Activated CD8-positive, alpha-beta memory T cell treated with anti-CD3 and anti-CD28 coated beads, Interleukin-2, amount 50 U/mL, for 4 hours (primary cell): ENCODE measurements around the gene NUDT16L1.
A peak's percentile ranks its signal among the peaks of the same experiment; 100 is the strongest.

Experiments used
- DNase-seq: peaks from one replicate; pipeline ENCODE4 v3.0.0-alpha.2; 2020

Gene NUDT16L1

DNA sequence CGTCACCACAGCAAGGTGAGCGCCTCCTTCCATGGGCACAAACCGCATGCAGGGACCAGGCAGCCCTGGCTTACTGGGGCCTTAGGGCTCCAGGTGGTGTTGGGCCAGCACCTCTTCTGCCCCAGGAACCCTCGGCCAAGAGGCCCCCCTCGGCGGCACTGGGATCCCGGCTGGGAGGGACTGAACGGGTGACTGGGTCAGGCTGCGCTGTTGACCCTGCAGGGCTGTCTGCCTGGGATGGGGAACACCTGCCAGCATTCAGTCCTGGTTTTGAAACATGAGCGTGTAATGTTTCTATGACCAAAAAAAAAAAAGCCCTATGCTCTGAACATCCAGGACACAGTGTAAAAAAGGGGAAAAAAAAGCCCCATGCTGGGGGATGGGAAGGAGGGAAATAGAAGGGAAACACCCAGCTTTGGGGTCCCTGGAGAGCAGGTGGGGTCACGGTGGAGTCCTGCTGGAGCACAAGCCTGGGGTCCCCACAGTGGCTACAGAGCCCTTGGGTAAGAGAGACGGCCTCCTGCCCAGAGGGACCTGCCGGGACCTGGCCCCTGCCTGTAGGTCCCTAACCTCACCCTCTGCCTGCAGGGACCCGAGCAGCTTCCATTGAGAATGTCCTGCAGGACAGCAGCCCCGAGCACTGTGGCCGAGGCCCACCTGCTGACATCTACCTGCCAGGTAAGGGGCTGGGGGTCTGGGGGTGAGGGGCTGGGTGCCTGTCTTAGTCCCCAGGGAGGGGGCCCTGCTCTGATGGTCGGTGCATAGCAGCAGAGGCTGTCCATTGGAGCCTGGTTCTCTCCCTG is 9.9 kb upstream of the NUDT16L1 start:
- no peak for DNase-seq

GRCh38 chr16:4684058-4684715 is 9.2 kb upstream of the NUDT16L1 start:
- no peak for DNase-seq

DNA sequence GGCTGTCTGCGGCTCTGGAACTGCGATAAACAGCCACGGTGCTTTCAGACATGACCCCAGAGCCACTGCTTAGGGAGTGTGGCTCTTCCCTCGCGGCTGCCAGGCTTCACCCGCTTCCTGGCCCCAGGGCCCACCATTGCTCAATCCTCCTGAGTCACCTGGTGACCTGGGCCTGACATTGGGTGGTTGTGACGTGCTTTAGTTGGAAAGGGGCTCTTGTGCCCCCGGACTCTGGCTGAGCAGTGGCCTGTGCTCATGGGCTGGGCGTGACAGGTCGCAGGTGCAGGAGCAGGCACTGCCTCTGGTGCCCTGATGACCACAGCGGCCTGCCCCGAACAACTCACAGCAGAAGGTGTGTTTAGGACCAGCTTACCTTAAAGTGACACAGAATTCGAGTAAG is 8.6 kb upstream of the NUDT16L1 start:
- DNase-seq = no peak

GRCh38 chr16:4685292-4685691 is 8.1 kb upstream of the NUDT16L1 start:
- no peak for DNase-seq

DNA sequence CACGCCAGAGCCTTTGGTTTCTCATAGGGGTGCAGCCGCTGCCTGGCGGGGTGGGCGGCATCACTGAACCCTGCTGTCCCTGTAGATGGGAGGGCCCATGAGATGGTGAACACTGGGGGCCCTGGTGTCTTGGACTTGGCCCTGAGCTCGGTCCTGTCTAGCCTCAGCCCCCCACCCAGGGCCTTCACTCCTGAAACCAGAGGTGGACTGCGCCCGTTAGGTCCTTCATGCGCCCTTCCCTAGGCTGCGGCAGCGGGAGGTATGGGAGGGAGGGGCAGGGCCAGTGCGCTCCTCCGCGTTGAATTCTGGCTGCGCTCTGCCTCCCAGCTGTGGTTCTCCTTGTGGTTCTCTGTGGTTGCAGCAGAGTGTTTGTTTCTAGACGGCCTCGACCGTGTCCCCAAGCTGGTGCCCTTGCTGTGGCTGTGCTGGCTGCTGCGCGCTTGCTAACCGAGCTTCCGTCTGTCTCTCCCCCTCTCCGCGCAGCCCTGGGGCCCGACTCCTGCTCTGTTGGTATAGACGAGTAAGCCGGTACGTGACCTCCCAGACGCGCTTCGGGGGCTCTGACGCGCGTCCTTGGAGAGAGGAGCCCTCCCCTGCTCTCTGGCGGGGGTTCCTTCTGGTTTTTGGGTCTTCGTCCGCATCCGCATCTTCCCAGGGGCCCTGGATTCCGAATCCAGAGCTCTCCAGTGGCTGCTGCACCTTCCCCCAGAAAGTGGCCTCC is 7.4 kb upstream of the NUDT16L1 start:
- no peak for DNase-seq

- no peak for DNase-seq
Measured at GRCh38 chr16:4686497-4687210, 6.7 kb upstream of the NUDT16L1 start.

DNA sequence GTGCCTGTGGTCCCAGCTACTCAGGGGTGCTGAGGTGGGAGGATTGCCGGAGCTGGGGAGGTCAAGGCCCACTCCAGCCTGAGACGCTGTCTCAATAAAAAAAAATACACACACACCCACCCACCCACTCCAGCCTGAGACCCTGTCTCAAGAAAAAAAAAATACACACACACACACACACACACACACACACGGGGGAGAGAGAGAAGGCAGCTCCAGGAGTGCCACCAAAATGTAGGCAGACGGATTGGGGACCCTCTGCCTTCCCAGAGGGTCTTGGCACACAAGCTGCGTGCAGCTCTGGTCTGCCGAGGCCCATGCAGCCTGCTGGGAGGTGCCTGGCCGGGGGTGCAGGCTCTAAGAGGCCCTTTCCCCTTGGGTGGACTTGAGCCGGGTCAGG is 5.9 kb upstream of the NUDT16L1 start:
- no peak for DNase-seq

GRCh38 chr16:4687946-4688673 is 5.3 kb upstream of the NUDT16L1 start:
- DNase-seq = no peak

DNA sequence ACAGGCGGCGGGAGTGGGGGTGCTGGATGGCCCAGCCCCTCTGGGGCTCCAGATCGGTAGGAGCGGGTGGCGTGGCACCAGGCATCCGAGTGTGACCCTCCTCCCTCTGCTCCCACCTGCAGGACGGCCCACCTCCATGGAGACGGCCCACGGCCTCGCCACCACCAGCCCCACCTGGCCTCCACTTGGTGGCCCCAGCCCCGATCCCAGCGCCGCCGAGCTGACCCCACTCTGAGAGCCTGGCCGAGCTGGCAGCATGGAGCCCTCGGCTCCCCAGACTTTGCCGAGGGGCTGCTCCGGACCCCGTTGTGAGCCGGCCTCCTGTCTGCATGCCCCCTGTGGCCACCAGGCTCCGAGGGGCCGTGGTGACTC is 4.7 kb upstream of the NUDT16L1 start:
- no peak for DNase-seq

GRCh38 chr16:4689091-4689671 is 4.2 kb upstream of the NUDT16L1 start:
- no peak for DNase-seq

DNA sequence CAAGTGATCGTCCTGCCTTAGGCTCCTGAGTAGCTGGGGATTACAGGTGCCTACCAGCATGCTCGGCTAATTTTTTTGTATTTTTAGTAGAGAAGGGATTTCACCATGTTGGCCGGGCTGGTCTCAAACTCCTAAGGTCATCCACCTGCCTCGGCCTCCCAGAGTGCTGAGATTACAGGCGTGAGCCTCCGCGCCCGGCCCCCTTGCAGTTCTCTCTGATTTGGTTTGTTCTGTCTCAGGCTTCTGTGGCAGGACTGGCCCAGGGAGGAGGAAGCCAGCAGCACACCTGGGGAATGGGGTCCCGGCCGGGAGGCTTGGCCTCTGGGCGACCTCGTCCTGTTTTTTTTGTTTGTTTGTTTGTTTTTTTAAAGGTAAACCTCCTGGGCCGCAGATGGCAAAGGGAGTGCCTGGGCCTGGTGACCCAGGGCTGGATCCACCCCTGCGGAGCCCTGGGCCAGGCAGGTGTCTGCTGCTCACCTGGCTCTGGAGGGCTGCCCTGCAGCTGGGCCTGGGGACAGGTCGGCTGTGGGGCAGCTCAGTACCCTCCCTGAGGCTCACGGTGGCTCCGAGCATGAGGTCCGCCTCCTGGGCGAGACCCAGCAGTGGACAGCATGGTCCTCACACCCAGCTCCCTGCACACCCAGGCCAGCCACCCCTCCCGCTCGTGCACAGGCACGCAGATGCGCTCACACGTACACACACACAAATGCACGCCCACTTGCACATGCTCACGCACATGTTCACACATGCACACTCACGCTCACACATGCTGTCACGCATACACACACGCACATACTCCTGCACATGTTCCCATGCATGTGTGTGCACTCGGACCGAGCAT is 3.3 kb upstream of the NUDT16L1 start:
- DNase-seq = no peak

DNA sequence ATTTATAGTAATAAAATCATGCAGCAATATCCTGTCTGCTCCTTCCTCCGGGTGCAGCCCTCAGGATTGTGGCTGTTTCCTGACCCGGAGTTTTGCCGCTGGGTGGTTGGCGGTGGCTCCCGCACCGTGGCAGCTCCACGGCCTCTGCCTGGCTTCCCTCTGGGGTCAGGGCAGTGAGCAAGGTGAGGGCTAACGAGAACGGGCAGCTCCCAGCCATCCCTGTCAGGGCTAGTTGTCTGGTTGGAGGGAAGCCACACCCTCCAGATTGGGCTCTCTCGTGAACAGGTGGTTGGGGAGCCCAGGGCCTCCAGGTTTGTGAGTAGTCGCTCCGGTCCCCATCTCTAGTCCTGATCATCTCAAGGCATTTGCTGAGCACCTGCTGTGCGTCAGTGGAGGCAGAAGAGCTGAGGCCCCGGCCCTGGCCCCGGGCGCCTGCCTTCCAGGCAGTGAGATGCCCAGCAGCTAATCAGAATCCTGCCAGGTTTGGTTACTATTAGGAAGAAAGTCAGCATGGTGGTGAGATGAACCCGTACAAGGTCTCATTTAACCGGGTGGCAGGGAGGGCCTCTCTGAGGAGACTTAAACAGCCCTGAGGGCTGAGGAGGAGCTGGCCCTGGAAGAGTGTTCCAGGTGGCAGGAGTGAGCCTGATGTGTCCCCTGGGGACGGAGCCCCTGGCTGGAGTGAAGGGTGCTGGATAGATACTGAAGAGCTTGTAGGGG is 2.3 kb upstream of the NUDT16L1 start:
- DNase-seq = no peak

- no peak for DNase-seq
Measured at GRCh38 chr16:4691666-4692412, 1.5 kb upstream of the NUDT16L1 start.

DNA sequence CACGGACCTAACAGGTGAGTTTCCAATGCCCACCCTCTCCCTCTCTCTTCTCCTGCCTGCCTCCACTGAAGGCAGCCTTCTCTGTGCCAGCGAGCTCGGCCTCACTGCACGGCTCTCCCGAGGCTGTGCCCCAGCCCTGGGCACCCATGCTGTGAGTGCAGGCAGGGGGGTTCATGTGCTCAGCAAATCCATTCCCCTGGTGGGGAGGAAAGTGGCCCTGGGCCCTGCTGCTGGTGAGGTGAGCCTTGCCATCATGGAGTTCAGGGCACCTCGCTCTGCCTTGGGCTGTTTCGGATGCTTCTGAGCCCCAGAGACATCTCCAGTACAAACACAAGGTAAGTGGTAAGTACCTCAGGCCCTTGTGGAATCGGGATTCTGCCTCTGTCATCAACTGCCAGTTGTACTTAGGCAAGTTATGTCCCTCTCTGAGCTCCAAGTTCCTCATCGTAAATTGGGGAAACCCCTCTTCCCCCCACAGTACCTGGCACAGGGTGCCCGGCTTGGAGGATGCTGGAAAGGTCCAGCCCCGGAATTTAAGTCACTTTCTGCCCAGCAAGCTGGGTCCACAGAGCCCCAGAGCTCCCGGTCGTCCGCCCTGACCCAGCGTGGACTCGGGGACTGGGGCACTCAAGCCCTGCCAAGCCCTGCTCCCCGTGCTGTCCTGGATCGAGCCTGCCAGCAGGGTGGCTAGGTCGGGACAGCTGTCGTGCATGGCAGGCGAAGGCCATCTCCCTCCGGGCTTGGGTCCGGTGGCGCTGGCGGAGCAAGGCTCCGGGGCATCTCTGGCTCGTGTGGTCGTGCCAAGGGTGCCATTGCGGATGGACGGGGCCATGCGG is 684 bp upstream of the NUDT16L1 start:
- DNase-seq = no peak

GRCh38 chr16:4693956-4694641 is 737 bp downstream of the NUDT16L1 start:
- peak; percentile 58 for DNase-seq

DNA sequence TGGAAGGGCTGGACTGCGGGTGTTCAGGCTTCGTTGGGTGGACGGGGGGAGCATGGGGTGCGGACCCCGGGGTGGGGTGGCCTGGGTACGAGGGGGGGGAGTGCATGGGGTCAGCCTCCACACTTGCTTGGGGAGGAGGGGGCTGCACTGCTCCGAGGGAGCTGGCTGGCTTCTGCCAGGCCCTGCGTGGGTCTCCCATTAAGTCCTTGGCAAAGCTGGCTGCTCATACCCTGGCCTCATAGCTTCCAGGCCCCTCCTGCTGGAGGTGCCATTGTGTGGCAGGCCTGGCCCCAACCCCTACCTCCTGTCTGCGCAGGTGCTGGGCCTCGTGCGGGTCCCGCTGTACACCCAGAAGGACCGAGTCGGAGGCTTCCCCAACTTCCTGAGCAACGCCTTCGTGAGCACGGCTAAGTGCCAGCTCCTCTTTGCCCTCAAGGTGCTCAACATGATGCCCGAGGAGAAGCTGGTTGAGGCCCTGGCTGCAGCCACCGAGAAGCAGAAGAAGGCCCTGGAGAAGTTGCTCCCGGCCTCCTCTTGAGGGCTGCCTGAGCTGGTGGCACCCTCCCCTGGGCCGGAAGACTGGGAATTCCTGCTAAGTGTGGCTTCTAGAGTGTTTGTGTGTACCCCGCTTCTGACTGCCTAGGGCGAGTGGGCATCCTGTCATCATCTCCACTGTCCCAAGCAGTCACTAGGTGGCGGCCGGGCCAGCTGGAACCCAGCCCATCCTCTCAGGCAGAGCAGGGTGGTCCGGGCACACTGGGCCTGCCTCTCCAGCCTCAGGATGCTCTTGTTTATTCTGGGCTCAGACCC is 1.5 kb downstream of the NUDT16L1 start:
- no peak for DNase-seq

GRCh38 chr16:4695473-4696171 is 2.3 kb downstream of the NUDT16L1 start:
- DNase-seq = no peak
